NCI-H226 (cell line): ENCODE results near the gene WDR6.

Experiments
- DNase-seq: peaks from one replicate; pipeline ENCODE4 v3.0.0-alpha.2; 2015

The WDR6 gene

DNA sequence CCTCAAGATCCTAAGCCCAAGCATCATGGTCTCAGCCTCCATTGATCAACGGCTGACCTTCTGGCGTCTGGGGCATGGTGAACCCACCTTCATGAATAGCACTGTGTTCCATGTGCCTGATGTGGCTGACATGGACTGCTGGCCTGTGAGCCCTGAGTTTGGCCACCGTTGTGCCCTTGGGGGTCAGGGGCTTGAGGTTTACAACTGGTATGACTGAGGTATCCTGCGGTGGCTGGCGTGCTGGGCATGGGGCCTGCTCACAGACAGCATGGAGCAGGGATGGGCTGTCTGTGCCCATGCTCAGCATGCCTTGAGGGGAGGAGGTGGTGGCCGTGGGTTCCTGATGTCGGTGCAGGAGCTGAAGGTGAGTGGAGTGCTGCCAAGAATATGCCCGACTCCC, 7.9 kb downstream of the WDR6 start:
- no peak for DNase-seq

DNA sequence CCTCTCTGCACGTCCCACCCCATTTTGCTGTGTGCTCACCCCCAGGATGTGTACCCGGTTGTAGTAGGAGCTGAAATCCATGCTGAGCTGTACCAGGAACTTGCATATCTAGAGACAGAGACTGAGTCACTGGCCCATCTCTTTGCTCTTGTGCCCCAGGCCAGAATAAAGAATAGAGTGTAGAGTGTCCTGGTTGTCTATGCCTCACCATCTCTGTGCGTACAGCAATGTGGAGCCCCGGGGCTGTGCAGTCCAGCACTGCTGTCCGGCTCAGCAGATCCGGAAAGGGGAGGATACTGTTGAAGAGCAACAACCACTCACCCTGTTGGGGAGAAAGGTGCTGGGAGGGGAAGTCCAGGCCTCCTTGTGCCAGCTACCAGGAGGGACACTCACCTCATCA, 8.6 kb downstream of the WDR6 start:
- no peak for DNase-seq

DNA sequence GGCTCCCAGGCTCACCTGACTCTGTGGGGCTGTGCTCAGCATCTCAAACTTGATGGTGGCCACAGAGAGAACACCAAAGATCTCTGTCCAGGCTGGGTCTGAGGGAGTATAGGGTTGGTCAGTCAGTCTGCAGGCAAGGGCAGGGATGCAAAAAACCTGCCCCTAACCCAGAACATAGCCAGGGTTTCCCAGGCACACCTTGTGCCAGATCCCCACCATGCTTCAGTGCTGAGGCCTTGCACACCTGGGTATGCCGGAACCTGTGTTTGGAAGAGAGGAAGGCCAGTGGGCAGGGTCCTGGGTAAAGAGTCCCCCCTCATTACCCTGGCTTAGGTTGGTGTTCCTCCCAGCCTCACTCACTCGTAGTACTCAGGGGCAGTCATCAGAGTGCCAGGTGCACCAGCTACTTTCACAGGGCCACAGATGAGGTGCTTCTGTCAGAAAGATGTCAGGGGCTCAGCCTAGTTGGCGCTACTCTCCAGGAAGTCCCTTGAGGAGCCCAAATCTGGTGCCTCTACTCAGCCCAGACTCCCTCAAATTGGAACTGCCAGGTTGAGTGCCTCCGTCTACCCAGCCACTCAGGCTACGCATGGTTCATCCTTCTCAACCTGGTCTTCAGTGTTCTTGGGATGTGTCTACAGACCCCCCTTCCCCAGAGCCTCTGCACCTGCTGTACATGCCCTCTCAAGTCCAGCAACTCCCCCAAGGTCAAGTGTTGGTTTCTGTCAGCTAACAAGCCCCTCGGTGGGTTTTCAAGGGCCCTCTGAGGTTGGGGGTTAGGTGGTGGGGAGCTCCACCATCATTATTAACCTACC, 9.4 kb downstream of the WDR6 start:
- no peak for DNase-seq

DNA sequence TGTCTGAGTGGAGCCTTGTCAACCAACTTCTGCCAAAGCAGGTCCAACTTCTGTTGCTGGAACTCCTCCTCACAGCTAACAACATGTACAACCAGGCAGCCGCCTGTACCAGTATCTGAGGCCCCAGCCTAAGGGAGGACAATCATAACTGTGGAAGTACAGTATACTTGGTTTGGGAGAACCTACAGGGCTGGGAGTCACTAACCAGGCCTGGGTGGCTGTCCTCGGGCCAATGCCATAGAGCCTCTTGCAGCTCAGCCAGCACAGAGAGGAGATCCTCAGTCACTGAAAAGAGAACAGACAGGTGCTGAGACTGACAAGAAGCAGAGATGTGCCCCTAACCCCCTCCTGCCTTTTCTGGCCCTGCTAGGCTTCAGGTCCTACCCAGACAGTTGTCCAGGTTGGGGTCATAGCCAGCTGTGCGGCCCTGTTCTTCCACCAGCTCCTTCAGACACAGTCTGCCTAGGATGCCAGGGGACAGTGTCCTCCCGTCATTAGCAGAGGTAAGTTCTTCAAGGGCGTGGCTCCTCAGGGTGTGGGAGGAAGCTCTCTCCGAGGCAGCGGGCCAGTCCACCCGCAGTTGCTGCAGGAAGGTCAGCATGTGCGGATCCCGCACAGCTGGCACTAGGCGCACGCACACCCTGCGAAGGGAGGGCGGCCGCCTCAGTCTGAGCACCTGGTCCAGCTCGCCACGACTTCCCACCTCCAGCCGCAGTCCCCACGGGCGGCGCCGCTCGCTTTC, 10.2 kb downstream of the WDR6 start:
- no peak for DNase-seq

DNA sequence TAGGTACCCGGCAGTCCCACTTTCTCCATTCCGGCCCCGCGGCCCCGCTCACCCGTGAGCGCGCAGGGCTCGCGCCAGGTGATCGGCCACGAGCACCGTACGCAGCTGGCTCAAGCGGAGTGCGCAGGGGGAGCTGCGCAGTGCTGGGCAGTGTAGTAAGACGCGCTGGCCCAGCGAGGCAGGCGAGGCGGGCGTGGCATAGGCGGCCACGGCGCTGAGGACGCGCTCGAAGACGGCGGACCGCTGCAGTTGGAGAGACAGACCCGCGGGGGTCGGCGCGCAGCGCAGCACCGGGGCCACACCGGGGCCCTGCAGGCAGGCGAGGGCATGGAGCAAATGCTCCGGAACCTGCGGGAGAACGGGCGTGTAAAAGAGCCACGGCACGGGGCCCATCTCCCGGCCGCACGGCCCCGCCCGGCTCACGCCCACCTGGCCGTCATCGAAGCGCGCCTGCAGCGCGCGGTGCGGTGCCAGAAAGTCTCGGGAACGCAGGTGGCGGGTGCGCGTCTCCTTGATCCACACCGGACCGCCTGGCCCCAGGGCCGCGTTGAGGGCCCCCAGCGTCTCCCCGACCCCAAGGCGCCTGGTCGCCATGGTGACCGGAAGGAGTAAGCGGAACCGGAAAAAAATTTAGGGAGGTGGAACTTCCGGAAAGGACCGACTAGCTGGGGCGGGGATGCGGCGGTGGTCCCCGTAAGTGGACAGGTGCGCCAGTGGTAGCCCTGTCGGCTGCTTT, 10.9 kb downstream of the WDR6 start, which contains the start of gene DALRD3:
Gene DALRD3, minus strand, starts transcription at position 610 of the 736 bp plus-strand sequence. Its CDS starts 16 bp downstream, at position 594.
- DNase-seq = peak; percentile 71

DNA sequence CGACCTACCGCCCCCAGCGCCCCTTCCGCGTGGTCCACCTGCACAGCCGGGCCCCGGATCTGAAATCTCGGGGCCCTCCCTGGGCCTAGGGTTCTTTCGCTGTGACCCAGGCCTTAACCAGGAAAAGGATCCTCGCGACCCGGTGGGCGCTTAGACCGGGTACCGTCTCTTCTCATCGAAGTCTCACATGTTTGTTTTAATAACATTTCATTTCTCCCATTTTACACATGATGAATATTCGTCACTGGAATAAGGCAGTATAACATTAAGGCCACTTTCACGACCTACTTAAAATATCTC, 11.5 kb downstream of the WDR6 start:
- no peak for DNase-seq

DNA sequence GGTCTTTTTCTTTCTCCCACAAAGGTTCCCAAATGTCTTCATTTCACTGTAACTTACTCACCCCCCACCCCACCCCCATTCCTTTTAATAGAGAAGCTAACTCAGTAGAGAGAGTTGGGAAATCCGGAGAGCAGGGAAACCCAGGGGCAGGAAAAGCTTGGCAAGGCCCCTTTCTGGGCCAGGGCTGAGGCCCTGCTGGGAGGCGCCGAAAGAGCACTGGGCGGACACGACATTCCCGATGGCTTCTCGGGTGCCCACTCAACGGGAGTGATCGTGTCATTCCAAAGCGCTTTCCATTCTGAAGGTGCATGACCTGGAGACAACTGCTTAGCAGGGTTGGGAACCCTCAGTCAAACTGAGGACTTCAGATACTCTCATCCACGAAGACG, 12.7 kb downstream of the WDR6 start:
- DNase-seq = no peak

DNA sequence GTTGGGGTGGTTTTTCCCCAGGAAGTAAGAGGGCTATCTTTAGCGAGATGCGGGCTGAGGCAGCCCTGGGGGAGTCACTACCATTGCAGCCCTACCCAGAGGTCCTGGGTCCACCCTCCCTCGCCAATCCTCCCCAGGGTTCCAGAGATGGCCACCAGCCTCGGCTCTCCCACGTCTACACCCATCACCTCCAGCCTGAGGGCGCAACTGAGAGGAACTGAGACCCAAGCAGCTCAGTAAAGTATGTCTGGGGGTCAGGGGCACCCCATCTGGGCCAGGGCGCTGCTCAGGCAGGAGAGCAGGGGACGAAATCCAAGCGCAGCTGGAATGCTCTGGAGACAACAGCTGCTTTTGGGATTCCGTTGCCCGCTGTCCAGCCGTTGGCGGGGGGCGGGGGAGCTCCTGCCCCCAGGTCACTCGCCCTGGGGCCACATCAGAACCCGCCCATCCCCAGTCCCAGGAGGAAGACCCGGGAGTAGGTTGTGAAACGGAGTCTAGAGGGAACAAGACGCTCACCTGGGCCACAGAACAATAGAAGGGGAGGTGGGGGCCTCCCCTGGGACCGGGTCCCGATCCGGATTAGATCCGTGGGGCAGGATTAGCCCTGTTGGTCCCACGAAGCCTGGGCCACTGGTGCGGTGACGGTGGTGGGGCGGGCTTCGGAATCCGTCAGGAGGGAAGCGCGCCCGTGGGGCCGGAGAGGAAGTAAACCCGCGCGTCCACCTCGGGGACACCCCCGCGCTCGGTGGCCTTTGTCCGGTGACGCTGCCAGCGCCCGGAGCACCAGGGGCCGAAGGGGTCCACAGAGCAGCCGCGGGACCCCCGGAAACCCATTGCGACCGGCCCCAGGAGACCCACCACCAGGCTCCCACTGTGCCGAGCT, 13.4 kb downstream of the WDR6 start:
- peak; percentile 18 for DNase-seq

DNA sequence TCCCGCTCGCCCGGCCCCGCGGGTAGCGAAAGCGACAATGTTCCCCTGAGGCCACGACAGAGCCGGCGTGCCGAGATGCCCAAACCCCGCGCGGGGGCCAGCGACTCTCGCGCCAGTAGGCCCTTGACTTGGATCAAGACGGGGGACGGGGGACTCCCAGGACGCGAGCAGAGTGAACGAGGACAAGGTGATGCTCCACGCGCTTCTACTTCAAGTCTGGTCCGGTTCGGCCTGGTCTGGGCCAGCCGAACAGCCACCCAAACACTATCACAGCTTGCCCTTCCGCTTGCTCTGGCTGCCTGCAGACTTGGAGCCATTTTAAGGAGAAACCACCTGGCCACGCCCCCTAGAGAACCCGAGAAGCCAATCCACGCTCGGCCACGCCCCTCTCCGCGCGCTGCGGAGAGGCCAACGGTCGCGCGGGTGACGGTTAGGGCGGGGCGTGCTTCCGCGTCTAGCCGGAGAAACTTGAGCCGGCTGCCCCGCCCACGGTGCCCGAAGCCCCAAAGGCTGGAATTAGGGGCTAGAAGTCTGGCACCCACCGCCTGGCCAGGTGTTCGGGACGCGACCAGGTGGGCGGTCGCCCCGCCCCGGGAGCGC, 14.1 kb downstream of the WDR6 start:
- DNase-seq = peak; percentile 96

DNA sequence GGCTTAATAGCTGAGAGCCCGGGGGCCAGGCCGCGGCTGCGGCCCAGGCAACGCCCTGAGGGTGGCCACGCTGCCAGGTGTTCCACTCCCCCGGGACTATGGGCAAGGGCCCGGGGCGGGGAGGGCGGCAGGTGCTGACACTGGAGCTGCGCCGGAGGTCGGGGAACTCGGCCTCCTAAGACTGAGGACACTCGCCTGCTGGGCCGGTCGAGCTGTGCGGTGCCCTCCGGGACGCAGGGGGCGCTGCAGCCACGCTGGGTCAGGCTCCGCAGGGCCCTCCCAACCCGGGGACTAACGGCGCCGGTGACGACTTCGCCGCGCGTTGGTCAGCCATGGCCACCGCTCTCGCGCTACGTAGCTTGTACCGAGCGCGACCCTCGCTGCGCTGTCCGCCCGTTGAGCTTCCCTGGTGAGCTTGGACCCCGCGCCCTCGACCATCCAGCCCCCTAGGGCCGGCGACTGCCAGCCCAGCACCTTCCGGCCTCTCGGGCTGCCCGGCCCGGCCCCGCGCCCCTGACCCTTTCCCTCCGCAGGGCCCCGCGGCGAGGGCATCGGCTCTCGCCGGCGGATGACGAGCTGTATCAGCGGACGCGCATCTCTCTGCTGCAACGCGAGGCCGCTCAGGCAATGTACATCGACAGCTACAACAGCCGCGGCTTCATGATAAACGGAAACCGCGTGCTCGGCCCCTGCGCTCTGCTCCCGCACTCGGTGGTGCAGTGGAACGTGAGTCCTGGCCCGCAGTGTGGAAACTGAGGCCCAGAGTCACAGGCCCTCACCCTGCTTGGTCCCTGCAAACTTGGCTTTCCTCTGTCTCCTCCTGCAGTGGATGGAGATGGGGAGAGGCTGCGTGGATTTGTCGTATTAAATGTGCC, 14.9 kb downstream of the WDR6 start, which contains the start of gene NDUFAF3:
Gene NDUFAF3, plus strand, starts transcription at position 309 of the 875 bp plus-strand sequence. Its CDS starts 24 bp downstream, at position 333.
- DNase-seq = peak; percentile 95

DNA sequence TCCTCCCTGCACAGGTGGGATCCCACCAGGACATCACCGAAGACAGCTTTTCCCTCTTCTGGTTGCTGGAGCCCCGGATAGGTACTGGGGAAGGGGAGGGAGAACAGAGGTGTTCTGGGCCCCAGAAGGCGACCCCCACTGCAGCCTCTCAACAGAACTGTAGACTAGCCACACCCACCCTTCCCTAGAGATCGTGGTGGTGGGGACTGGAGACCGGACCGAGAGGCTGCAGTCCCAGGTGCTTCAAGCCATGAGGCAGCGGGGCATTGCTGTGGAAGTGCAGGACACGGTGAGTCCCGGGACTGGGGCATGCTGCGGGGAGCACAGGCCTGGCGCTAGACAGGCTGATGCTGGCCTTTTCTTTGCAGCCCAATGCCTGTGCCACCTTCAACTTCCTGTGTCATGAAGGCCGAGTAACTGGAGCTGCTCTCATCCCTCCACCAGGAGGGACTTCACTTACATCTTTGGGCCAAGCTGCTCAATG, 15.5 kb downstream of the WDR6 start:
- no peak for DNase-seq

DNA sequence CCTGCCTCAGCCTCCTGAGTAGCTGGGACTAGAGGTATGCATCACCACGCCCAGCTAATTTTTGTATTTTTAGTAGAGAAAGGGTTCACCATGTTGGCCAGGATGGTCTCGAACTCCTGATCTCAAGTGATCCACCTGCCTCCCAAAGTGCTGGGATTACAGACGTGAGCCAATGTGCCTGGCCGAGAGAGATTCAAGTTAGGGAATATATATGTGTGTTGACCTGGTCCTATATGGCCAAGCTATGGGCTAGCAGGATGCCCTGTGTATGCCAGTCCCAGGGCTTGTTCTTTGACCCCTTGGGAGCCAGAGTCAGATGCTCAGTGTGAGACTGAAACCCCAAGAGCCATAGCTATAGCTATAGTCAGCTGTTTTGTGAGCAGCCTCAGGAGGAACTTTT, 16.6 kb downstream of the WDR6 start:
- DNase-seq = no peak

DNA sequence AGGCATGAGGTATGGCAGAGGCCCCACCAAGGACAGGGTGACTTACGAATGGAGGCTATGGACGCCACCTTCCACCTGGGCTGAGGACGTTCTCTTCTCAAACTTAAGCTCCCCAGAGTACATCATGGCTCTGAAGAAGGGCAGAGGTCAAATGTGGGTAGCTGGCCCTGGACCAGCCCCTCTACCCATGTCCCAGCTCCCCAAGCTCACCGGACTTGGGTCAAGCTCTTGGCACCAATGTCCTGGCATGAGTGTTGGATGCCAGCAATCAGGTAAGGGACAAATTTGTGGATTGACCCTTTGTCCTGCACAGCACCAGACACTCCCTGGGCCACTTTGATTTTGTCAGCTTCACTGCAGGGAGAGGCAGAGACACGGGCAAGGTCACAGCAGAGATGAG, 17.3 kb downstream of the WDR6 start:
- no peak for DNase-seq

DNA sequence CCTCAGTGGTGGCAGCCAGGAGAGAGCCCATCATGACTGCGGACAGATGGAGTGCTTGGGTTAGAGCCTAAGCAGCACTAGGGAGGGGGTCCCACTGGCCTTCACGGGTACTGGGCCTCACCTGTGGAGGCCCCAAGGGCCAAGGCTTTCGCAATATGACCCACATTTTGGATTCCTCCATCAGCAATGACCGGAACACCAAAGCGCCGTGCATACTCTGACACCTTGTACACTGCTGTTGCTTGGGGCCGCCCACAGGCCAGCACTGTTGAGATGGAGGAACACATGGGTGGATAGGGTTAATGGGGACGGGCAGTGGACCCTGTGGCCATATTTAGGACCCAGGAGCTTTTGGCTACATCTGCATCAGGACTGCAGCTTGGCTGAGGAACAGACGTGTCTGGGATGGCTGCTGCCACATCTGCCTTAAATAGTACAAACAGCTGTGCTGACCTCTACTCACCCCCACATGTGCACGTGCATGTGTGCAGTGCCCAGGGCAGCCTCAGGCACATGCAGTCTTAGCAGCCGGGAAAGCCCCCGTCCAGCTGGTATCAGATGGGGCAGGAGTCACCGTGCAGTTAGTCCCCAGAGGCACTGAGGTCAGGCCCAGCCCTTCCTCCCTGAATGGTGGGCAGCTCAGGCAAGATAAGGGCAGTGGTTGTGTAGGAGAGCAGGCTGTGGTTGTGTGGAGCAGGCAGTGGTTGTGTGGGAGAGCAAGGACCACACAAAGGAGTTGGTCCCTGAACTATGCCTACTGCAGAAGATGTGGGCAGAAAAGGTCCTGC, 18.0 kb downstream of the WDR6 start:
- no peak for DNase-seq

DNA sequence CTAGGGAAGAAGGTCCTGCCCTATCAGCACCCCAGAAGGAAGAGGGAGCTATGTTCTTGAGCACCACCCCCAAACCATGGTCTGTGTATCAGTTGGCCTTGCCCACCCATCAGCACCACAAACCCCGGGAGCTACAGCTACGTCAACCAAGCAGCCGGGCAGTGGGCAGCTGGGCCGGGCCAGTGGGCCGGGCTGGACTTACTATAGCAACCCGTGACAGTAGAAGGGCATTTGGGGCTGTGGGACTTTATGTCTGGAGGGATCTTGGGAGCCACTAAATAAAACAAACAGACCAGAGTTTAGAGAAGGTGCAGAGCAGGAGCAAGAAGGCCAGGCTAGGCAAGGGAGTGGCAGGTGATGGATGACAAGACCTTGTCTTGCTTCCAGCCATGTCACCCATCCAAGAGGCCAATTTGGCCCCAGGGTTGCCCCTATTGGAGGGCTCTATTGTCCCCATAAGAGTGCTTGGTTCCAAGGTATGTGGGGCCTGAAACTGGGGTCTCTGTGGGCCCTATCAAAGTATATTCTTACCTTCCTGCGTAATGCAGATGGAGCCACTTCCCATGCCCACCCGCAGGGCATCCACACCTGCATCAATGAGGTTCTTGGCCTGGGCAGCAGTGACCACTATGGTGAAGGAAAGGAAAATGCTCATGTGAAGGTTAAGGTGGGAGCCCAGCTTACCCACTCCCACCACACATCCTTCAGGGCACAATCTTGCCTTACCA, 18.8 kb downstream of the WDR6 start:
- DNase-seq = no peak

DNA sequence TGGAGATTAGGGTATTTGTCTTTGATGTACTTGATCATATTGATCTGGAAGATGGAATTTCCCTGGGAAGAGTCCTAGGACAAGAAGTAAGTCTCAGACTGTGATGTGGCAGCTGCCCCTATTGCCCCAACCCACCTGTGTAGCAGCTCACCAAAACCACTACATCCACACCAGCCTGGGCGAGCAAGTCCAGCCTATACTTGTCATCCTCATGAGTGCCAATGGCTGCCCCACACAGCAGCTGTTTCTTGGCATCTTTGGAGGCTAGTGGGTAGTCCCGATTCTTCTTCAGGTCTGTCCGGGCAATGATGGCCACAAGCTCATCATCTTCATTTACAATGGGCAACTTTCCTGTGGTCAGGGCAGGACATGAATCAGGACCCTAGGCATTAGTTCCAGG, 19.3 kb downstream of the WDR6 start:
- DNase-seq = no peak

DNA sequence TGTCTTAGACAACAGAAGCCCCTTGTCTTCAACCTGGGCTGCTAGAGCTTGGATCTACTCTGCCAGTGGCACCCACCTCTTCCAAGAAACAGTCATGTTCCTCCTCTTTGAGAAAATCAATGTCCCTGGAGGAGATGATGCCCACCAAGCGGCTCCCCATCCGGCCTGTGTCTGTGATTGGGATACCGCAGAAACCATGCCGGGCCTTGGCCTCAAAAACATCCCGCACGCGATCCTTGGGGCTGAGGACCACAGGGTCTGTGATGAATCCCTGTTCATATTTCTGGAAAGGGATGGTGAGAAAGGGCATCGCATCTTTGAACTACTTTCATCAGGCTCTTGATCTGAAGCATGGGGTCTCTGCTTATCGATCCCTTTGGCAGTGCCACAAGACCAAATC, 20.4 kb downstream of the WDR6 start:
- no peak for DNase-seq

DNA sequence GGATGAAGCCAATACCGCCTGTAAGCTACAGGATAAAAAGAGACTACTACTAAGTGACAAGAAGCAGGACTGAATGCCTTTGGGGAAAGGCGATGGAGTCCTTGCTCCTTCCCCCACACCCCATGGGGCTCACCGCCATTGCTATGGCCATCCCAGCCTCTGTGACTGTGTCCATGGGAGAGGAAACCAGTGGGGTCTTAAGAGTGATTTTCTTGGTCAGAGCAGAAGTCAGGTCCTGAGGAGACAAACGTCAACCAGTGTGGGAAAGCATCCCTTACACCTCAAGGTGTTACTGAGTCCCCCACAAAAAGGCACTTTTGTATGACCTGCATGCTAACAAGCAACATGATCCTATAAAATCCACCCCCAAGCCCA, 21.1 kb downstream of the WDR6 start:
- no peak for DNase-seq
